ENCODE results near the gene FLAD1. TPM values are rescaled to one million over a fixed set of nuclear protein-coding genes. Genes with fewer than 3 reads are reported as not detected.
A peak's percentile ranks its signal among the peaks of the same experiment; 100 is the strongest.

Gene FLAD1
- polyA plus RNA-seq, 1 experiment: 21.1 TPM

GRCh38 chr1:154958681-154959425, 24.3 kb upstream of the FLAD1 start:
- Histone ChIP-seq H3K4me3 (ENCODE audit: low read depth, low read length) (no peak overlapping the region), H3K9me3 (ENCODE audit: control insufficient read depth, insufficient read depth, low read length) (no peaks in the 10 kb centered on the region; the same call in 1 of the 2 replicates), H3K27ac (ENCODE audit: low read depth, low read length) (no peak overlapping the region), H3K27me3 (ENCODE audit: control insufficient read depth, insufficient read depth, low read length) (no peaks in the 10 kb centered on the region)
- CTCF ChIA-PET: no interaction called here
- no peak for DNase-seq (ENCODE audit: low read depth, low spot score)
- TF ChIP-seq, protein P1, sequence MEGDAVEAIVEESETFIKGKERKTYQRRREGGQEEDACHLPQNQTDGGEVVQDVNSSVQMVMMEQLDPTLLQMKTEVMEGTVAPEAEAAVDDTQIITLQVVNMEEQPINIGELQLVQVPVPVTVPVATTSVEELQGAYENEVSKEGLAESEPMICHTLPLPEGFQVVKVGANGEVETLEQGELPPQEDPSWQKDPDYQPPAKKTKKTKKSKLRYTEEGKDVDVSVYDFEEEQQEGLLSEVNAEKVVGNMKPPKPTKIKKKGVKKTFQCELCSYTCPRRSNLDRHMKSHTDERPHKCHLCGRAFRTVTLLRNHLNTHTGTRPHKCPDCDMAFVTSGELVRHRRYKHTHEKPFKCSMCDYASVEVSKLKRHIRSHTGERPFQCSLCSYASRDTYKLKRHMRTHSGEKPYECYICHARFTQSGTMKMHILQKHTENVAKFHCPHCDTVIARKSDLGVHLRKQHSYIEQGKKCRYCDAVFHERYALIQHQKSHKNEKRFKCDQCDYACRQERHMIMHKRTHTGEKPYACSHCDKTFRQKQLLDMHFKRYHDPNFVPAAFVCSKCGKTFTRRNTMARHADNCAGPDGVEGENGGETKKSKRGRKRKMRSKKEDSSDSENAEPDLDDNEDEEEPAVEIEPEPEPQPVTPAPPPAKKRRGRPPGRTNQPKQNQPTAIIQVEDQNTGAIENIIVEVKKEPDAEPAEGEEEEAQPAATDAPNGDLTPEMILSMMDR (IDR thresholded peaks at IDR 0.05; ENCODE audit: low read depth, low read length): no peak
- POLR2A ChIA-PET: interaction anchor here (5.5 to 5.6 kb wide), 2 partner anchors 12 to 13 kb away, joined by 21 to 59 read pairs; partner anchors contain the start of gene SHC1

- Histone ChIP-seq H3K27ac (ENCODE audit: low read depth, low read length) (no peak overlapping the region), H3K9me3 (ENCODE audit: control insufficient read depth, insufficient read depth, low read length) (no peaks in the 10 kb centered on the region; the same call in 1 of the 2 replicates), H3K27me3 (ENCODE audit: control insufficient read depth, insufficient read depth, low read length) (no peaks in the 10 kb centered on the region), H3K4me3 (ENCODE audit: low read depth, low read length) (no peak overlapping the region)
- no peak for DNase-seq (ENCODE audit: low read depth, low spot score)
- TF ChIP-seq, protein P1 (IDR thresholded peaks at IDR 0.05; ENCODE audit: low read depth, low read length): no peak
- ChIA-PET CTCF (interaction anchor here (1.3 to 1.7 kb wide), 2 partner anchors 36 to 126 kb away, joined by 3 to 4 read pairs; no protein-coding TSS in a partner anchor), POLR2A (interaction anchor here (5.6 kb wide), 1 partner anchor 12 kb away, joined by 59 read pairs; the partner anchor contains the start of gene SHC1)
These were observed 23.7 kb upstream of the FLAD1 start for GRCh38 chr1:154959426-154959780.

- POLR2A ChIA-PET: interaction anchor here (0.9 to 5.6 kb wide), 6 partner anchors 11 to 124 kb away, joined by 3 to 59 read pairs (median 4); partner anchors contain the start of genes PMVK and SHC1
These were observed 22.6 kb upstream of the FLAD1 start for GRCh38 chr1:154960446-154961136.

GRCh38 chr1:154961207-154962155, 21.7 kb upstream of the FLAD1 start, which contains the start of gene PYGO2:
PYGO2 (minus strand) TSS chr1:154961782; CDS start chr1:154961576, 206 bp downstream.
- H3K27me3 ChIP-seq (ENCODE audit: control insufficient read depth, insufficient read depth, low read length): no peaks in the 10 kb centered on the region
- CTCF ChIA-PET: interaction anchor here (0.6 to 2.1 kb wide), 5 partner anchors 9 to 56 kb away, joined by 3 to 11 read pairs (median 4); partner anchors contain the start of gene SHC1
- TF ChIP-seq, protein P1 (IDR thresholded peaks at IDR 0.05; ENCODE audit: low read depth, low read length): peak; percentile 16
- POLR2A ChIA-PET: interaction anchor here (0.5 to 5.6 kb wide), 8 partner anchors 10 to 304 kb away, joined by 3 to 59 read pairs (median 4); partner anchors contain the start of genes PMVK and SHC1
- peak within 1 kb of the TSS; percentile 81 for H3K27ac ChIP-seq (ENCODE audit: low read depth, low read length)
- peak within 1 kb of the TSS; percentile 74 for H3K4me3 ChIP-seq (ENCODE audit: low read depth, low read length)
- H3K9me3 ChIP-seq (ENCODE audit: control insufficient read depth, insufficient read depth, low read length): no peaks in the 10 kb centered on the region; the same call in 1 of the 2 replicates
- DNase-seq (ENCODE audit: low read depth, low spot score): no peak

More at GRCh38 chr1:154960446-154961136, 22.6 kb upstream of the FLAD1 start:
- H3K9me3 ChIP-seq (ENCODE audit: control insufficient read depth, insufficient read depth, low read length): no peaks in the 10 kb centered on the region; the same call in 1 of the 2 replicates
- DNase-seq (ENCODE audit: low read depth, low spot score): no peak
- H3K27ac ChIP-seq (ENCODE audit: low read depth, low read length): no peak overlapping the region
- TF ChIP-seq, protein P1 (IDR thresholded peaks at IDR 0.05; ENCODE audit: low read depth, low read length): no peak
- CTCF ChIA-PET: interaction anchor here (0.6 to 2.1 kb wide), 7 partner anchors 8 to 125 kb away, joined by 3 to 11 read pairs (median 4); partner anchors contain the start of gene SHC1
- H3K27me3 ChIP-seq (ENCODE audit: control insufficient read depth, insufficient read depth, low read length): no peaks in the 10 kb centered on the region
- H3K4me3 ChIP-seq (ENCODE audit: low read depth, low read length): peak overlapping the region; percentile 74

Measured in AG04450 (cell line).